ENCODE measurements around the gene SERINC1.

DNA sequence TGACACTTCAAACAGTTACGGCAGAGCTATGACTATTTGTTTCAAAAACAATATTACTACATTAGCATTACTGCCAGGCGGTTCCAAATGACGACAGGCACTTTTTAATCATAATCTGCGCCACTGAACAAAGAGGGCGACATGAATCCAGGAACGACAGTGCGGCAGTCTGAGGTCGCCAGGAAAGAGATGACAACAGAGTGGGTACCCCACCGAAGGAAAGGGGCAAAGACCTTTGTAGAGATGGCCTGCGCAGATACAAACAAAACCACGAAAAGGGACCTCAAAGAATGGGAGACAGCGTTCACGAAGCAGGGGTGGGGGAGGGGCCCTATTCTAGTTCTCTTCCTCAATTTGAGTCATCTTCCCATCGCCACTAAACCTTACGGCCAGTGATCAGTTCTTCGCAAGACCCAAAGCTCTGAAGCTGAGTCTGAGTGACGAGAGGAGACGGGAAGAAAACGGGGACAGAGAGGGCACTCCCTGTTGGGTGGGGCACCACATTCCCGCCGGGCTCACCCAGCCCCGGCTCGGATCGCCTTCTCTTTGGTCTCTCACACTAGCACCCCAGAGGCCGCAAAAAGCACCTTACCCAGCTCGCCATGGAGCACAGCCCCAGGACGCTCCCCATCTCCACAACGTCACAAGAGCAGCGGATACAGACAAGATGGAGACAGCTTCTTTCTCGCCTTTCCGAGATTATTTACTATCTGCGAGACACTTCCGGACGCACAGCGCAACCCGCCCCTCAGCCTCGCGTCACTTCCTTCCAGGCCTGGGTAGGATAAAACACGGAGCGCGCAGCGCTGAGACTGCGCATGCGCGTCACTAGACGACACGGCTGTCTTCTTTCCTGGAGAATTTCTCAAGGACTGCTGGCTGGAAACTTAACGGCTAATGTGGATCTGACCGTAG lies at the start of gene SERINC1:
- peak; percentile 95 for TF ChIP-seq POLR2A (IDR thresholded peaks at IDR 0.05; ENCODE audit: low read depth, low read length)
- TF ChIP-seq POLR2AphosphoS5 (IDR thresholded peaks at IDR 0.05; ENCODE audit: low read depth, low read length) = peak; percentile 95
- no peak for TF ChIP-seq PAX5 (IDR thresholded peaks at IDR 0.05; ENCODE audit: insufficient read depth, low read length, severe bottlenecking)
- TF ChIP-seq SPI1 (IDR thresholded peaks at IDR 0.05; ENCODE audit: low read depth, low read length) = peak; percentile 68
- peak; percentile 89 for TF ChIP-seq TAF1 (IDR thresholded peaks at IDR 0.05; ENCODE audit: low read depth, low read length)
- peak; percentile 69 for TF ChIP-seq POU2F2 (IDR thresholded peaks at IDR 0.05; ENCODE audit: low read depth, low read length)

All from GM12891 (cell line).